NCI-H69 (cell line): ENCODE data around the gene MAST3.

Experiments used
- DNase-seq: peaks from one replicate; lab custom pipeline; 2025; lab: John Stamatoyannopoulos, UW

The MAST3 gene

GRCh38 chr19:18159810-18160209 lies 62.2 kb downstream of the MAST3 start:
- no peak for DNase-seq

- DNase-seq, result no peak
Observed at GRCh38 chr19:18160493-18160970, 63.0 kb downstream of the MAST3 start.

GRCh38 chr19:18160971-18161635 lies 63.5 kb downstream of the MAST3 start:
- DNase-seq, result peak; percentile 89

- no peak for DNase-seq
Observed at GRCh38 chr19:18161636-18162002, 64.0 kb downstream of the MAST3 start.

DNA sequence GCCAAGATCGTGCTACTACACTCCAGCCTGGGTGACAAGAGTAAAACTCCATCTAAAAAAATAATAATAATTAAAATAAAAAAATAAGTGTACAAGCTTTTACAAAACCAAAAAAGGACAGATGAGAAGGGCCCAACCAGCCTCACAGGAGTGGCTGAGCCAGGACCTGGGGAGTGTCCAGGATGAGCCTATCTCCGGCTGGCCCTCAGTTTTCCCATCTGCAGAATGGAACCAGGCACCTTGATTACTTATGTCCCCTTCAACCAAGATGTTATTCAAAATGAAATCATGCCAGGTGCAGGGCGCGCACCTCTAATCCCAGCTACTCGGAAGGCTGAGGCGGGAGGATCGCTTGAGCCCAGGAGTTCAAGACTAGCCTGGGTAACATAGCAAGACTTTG lies 66.5 kb downstream of the MAST3 start:
- DNase-seq, result no peak

GRCh38 chr19:18165794-18166544 lies 68.4 kb downstream of the MAST3 start:
- no peak for DNase-seq

- no peak for DNase-seq
Observed at GRCh38 chr19:18167011-18167410, 69.4 kb downstream of the MAST3 start.

GRCh38 chr19:18167975-18168645 lies 70.5 kb downstream of the MAST3 start:
- DNase-seq, result peak; percentile 60

DNA sequence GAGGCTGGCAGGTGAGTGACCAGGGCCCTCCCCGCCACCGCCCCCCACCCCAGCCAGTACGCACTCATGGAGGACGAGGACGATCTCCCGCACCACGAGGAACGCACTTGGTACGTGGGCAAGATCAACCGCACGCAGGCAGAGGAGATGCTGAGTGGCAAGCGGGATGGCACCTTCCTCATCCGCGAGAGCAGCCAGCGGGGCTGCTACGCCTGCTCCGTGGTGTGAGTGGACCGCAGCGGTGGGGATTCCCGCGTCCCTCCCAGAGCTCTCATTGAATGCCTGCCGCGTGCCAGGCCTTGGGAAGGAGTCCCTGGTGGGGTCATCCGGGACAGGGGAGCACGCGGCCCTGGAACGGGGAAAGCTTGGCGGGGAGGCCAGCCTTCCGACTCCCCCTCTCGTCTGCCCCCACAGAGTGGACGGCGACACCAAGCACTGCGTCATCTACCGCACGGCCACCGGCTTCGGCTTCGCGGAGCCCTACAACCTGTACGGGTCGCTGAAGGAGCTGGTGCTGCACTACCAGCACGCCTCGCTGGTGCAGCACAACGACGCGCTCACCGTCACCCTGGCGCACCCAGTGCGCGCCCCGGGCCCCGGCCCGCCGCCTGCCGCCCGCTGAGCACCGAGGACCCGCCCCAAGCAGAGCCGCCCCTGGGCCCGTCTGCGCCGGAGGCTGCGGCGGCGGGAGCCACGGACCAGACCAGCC lies 71.2 kb downstream of the MAST3 start:
- no peak for DNase-seq

GRCh38 chr19:18170714-18171255 lies 73.2 kb downstream of the MAST3 start:
- DNase-seq, result no peak

DNA sequence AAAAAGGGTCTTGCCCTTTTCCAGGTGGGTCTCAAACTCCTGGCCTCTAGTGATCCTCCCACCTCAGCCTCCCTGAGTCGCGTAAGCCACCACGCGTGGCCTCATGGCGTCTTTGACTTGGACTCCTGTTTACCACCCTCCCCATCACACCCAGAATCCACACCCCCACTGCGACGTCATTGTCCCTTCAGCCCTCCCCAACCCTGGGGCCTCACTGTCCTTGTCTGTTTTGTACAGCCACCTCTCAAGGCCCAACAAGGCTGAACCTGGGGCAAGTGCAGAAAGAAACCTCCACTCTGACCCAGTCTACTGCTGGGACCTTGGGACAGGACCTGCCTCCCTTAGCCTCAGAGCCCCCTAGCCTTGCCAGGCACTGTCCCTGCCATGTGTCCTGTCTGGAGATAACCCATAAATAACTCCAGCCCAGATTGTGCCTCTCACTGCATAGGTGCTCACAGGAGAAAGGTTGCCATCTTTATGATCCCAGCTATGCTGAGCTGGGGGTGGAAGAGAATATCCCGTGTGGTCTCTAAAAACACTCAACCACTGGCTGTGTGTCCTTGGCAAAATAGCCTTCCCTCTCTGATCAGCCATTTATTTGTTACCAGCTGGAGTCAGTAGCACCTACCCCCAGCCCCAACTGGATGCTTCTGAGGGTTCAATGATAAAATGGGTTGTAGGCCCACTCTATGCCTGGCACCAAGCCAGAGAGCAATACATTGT lies 74.2 kb downstream of the MAST3 start:
- DNase-seq, result no peak

DNA sequence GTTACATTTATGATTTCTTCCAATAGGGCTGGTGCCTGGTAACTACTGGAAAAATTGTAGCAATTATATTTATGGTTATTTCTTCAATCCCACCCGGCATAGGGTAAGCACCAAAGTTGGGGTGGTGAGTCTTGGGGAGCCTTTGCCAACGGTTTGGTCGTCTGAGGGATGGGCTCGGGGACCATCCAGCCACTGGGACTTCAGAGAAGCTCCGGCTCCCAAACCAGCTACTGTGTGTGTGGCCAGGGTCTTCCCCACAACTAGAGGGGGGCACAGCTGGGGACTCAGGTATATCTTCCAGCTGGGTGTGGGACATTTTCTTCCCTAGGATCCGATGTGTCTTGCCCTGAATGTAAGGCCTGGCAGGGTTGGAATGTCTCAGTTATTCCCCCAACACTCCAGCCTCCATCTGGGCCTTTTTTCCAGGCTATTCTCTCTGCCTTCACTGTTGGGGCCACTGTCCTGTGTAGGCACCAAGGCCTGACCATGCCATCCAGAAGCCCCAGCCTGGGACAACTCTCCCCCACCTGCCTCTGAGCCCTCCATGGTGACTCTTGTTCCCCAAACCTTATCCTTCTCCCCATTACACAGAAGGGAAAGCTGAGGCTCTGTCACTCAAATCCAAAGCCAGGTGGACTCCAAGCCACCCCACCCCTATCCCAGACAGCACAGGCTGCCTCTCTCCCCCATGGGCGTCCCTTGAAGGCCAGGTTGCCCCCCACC lies 74.9 kb downstream of the MAST3 start:
- no peak for DNase-seq

- DNase-seq, result no peak
Observed at GRCh38 chr19:18173054-18173571, 75.5 kb downstream of the MAST3 start.

DNA sequence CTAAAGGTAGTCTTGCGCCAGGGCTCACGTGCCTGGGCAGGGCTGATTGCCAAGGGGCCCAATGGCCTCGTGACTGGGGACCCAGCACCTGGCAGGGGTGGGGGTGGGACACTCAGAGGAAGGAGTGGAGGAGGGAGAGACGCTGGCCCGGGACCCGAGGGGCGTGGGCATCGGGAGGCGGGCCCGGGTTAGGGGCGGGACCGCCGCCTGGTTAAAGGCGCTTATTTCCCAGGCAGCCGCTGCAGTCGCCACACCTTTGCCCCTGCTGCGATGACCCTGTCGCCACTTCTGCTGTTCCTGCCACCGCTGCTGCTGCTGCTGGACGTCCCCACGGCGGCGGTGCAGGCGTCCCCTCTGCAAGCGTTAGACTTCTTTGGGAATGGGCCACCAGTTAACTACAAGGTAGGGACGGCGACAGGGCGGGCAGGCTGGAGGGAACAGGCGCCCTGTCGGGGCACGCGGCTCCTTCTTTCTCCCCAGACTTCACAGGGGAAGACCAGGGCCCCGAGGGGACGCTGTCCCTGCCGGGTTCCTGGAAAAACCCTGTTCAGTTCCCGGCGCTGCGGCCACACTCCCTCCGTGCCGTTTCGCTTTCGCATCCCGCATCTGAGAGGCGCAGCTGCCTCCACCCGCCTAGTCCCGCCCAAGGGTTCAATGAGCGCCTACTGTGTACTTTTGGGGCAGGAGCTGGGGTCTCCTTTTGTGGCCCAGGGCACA lies 76.2 kb downstream of the MAST3 start, which contains the start of gene IFI30:
TSS of gene IFI30 (plus strand) at position 242 of the 717 bp plus-strand sequence. CDS start at position 271, 29 bp downstream.
- peak; percentile 92 for DNase-seq

- DNase-seq, result no peak
Observed at GRCh38 chr19:18174983-18175382, 77.4 kb downstream of the MAST3 start.

DNA sequence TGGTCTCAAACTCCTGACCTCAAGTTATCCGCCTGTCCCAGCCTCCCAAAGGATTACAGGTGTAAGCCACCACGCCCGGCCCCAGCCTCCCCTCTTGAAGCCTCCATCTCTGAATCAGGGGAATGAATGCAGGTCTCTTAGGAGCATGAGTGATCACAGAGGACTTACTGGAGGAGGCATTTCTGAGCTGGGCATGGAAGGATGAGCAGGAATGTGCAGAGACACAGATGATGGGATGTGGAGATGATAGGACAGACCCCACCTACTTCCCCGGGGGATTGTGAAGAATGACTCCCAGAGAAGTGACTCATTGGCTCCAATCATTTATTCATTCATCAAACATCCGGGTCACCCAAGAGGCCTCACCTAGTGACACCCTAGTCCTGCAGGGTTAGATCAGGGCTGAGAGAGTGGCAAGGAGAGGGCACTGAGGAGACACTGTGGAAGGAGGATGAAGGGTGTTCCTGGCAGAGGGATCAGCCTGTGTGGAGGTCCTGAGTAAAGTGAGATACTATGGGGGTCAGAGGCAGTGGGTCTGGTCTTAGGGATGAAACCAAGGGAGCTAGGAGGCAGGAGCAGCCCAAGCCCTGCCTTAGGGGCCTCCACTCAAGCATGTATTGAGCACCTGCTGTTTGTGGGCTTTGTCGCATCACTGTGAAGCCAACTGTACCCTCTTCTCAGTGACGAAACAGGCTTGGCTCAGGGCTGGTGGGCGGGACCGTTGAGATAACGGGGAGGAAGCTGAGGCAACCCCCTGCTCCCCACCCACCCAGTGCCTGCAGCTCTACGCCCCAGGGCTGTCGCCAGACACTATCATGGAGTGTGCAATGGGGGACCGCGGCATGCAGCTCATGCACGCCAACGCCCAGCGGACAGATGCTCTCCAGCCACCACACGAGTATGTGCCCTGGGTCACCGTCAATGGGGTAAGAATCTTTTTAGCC lies 79.1 kb downstream of the MAST3 start:
- no peak for DNase-seq

DNA sequence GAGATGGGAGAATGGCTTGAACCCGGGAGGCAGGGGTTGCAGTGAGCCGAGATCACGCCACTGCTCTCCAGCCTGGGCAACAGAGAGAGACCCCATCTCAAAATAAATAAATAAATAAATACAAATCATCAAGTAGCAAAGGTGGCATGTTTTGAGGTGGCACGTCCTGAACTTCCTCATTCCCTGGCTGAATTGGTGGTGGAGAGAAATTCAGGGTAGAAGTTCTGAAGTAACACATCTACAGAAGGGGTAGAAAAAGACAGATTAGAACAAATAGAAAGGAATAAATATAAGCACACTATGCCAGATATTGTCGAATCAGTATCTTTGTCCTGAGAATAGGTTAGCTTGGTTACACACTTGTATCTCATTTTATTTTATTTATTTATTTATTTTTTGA lies 82.4 kb downstream of the MAST3 start:
- no peak for DNase-seq

DNA sequence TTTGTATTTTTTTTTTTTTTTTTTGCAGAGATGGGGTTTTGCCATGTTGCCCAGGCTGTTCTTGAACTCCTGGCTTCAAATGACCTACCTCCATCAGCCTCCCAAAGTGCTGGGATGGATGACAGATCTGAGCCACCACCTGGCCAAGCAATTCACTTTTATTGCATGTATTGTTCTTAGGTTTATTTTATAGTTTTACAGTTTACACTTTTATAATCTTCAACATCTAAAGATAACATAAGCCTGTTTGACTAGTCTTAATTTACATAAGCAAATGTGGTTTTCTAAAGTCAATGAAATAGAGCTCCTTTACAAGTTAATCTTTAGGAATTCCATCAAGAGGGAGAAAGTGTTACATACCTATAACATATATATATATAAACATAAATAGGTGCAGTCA lies 86.0 kb downstream of the MAST3 start:
- DNase-seq, result no peak

DNA sequence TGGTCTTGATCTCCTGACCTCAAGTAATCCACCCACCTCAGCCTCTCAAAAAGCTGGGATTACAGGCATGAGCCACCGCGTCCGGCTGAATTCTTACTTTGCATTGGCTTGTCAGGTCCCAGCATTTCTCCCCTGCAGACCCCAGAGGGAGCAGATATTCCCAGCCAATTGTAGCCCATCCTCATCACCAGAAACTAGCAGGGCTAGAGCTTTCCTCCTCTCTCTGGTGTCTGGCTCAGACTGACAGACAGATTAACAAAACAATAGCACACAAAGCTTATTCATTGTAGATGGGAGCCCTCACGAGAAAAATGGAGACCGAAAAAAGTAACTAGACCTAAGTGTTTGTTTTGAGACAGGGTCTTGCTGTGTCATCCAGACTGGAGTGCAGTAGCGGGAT lies 88.0 kb downstream of the MAST3 start:
- no peak for DNase-seq
